ENCODE data around the gene DAPP1.

The DAPP1 gene

DNA sequence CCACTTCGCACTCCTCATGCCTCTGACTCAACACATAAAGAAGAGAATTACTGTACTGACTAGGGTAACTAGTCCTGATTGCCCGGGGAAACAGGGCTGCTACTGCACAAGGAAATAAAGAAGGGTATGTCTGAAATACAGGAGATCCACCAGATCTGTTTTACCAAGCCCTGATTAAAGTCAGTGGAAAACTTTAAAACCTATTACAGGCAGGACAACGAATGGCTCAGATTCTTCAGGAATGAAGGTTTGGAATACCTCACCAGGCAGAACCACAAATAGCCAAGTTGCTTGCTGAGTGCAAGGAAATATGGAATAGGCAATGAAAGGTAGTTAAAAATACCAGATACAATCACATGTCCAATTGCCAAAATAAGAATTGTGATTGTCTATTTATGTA lies 60.3 kb downstream of the DAPP1 start:
- no peak for DNase-seq (ENCODE audit: low spot score)
- TF ChIP-seq, protein P1, sequence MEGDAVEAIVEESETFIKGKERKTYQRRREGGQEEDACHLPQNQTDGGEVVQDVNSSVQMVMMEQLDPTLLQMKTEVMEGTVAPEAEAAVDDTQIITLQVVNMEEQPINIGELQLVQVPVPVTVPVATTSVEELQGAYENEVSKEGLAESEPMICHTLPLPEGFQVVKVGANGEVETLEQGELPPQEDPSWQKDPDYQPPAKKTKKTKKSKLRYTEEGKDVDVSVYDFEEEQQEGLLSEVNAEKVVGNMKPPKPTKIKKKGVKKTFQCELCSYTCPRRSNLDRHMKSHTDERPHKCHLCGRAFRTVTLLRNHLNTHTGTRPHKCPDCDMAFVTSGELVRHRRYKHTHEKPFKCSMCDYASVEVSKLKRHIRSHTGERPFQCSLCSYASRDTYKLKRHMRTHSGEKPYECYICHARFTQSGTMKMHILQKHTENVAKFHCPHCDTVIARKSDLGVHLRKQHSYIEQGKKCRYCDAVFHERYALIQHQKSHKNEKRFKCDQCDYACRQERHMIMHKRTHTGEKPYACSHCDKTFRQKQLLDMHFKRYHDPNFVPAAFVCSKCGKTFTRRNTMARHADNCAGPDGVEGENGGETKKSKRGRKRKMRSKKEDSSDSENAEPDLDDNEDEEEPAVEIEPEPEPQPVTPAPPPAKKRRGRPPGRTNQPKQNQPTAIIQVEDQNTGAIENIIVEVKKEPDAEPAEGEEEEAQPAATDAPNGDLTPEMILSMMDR (IDR thresholded peaks at IDR 0.05; ENCODE audit: poor library complexity, severe bottlenecking) = no peak

DNA sequence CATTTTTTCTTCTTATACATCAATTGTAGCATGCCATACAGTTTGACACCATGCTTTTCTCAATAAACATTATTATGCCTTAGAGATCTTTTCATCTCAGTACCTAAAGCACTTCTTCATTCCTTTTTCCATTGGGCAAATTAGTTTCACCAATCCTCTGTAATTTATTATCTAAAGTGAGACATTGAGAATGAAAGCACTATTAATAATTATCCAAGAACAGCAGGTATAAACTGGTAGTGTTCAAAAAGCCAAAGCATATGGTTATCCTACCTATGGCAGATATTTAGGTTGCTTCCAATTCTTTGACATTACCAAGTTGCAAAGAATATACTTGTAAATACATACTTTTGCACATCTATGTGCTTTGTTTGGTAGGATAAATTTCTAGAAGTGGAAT lies 62.0 kb downstream of the DAPP1 start:
- peaks cover 57% of the 10 kb centered on the region for H3K36me3 ChIP-seq (ENCODE audit: low read depth)
- no peak for DNase-seq (ENCODE audit: low spot score)
- no peaks in the 10 kb centered on the region for H3K9me3 ChIP-seq (ENCODE audit: severe bottlenecking)
- H3K4me3 ChIP-seq (ENCODE audit: severe bottlenecking) = no peak overlapping the region
- TF ChIP-seq, protein P1 (IDR thresholded peaks at IDR 0.05; ENCODE audit: poor library complexity, severe bottlenecking) = no peak
- H3K27me3 ChIP-seq (ENCODE audit: insufficient read depth, poor library complexity, severe bottlenecking) = no peaks in the 10 kb centered on the region
- no peaks in the 10 kb centered on the region for H3K4me1 ChIP-seq (ENCODE audit: insufficient read depth, poor library complexity, severe bottlenecking)
- ATAC-seq (ENCODE audit: low read depth) = no peak
- H3K27ac ChIP-seq (ENCODE audit: poor library complexity, severe bottlenecking) = no peak overlapping the region

More for the DNA sequence above, 60.3 kb downstream of the DAPP1 start:
- peaks cover 40% of the 10 kb centered on the region for H3K36me3 ChIP-seq (ENCODE audit: low read depth)
- no peak overlapping the region for H3K4me3 ChIP-seq (ENCODE audit: severe bottlenecking)
- no peak overlapping the region for H3K27ac ChIP-seq (ENCODE audit: poor library complexity, severe bottlenecking)
- H3K27me3 ChIP-seq (ENCODE audit: insufficient read depth, poor library complexity, severe bottlenecking) = no peaks in the 10 kb centered on the region
- ATAC-seq (ENCODE audit: low read depth) = no peak
- H3K4me1 ChIP-seq (ENCODE audit: insufficient read depth, poor library complexity, severe bottlenecking) = no peaks in the 10 kb centered on the region
- H3K9me3 ChIP-seq (ENCODE audit: severe bottlenecking) = no peaks in the 10 kb centered on the region

DNA sequence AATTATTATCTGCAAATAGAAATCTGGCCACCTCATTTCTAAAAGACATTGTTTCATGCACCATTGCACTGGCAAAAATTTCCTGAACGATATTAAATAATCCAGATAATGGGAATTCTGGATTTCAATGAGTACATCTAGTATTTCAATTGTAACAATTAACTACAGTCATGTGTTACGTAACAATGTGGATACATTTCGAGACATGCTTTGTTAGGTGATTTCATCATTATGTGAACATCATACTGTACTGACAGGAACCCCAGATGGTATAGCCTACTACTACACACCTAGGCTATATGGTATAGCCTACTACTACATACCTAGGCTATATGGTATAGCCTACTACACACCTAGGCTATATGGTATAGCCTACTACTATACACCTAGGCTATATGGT lies 62.8 kb downstream of the DAPP1 start:
- Histone ChIP-seq H3K4me3 (ENCODE audit: severe bottlenecking) (no peak overlapping the region), H3K27ac (ENCODE audit: poor library complexity, severe bottlenecking) (no peak overlapping the region), H3K9me3 (ENCODE audit: severe bottlenecking) (no peaks in the 10 kb centered on the region), H3K36me3 (ENCODE audit: low read depth) (peaks cover 65% of the 10 kb centered on the region), H3K27me3 (ENCODE audit: insufficient read depth, poor library complexity, severe bottlenecking) (no peaks in the 10 kb centered on the region), H3K4me1 (ENCODE audit: insufficient read depth, poor library complexity, severe bottlenecking) (no peaks in the 10 kb centered on the region)
- peak; percentile 60; the same call in 2 of the 3 replicates for ATAC-seq (ENCODE audit: low read depth)
- no peak for DNase-seq (ENCODE audit: low spot score)
- TF ChIP-seq, protein P1 (IDR thresholded peaks at IDR 0.05; ENCODE audit: poor library complexity, severe bottlenecking) = no peak

DNA sequence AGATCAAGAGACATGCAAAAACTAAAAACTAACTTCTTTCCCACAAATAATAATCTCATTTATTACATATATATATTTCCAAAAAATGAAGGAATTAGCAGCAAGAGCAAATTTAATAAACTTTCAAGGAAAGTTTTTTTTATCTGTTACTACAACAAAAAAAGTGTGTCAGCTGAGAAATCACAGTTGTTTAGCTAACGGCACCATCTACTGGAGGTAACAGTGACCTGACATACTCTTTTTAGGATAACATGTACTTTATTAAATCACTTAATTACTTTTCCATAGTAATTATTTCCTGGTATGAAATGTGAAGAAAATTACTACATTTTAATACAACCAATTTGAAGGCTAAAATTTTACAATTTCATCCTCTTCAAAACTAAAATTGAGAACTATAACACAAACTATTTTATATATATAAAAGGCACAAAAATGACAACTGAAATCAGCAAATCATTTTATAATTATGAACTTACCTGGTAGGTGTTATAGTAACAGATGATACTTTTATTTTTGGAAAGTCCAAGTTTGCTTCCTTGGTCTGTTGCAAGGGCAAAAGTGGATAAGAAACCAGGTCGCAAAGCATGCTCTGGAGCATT lies 68.5 kb downstream of the DAPP1 start:
- H3K27me3 ChIP-seq (ENCODE audit: insufficient read depth, poor library complexity, severe bottlenecking) = no peaks in the 10 kb centered on the region
- H3K27ac ChIP-seq (ENCODE audit: poor library complexity, severe bottlenecking) = no peak overlapping the region
- peaks cover 88% of the 10 kb centered on the region for H3K36me3 ChIP-seq (ENCODE audit: low read depth)
- H3K9me3 ChIP-seq (ENCODE audit: severe bottlenecking) = no peaks in the 10 kb centered on the region
- TF ChIP-seq, protein P1 (IDR thresholded peaks at IDR 0.05; ENCODE audit: poor library complexity, severe bottlenecking) = peak; percentile 83
- ATAC-seq (ENCODE audit: low read depth) = no peak
- H3K4me3 ChIP-seq (ENCODE audit: severe bottlenecking) = no peak overlapping the region
- no peak for DNase-seq (ENCODE audit: low spot score)
- H3K4me1 ChIP-seq (ENCODE audit: insufficient read depth, poor library complexity, severe bottlenecking) = no peaks in the 10 kb centered on the region

DNA sequence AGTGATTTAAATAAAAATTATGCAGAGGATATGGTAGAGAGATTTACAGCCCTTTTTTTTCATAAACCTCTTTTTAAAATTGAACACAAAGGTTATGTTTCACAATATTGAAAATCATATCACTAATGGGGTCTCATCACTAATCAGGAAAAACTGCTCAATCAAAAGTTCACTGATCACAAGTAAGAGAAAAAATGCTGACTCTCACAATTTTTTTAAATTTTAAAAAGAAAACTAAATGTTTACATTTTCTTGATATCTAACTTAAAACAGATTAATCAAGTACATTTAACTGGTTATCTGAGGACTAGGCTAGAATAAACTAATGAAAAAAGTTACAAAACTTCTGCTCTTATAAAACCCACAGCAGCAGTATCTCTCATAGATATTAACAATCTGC lies 69.1 kb downstream of the DAPP1 start:
- no peaks in the 10 kb centered on the region for H3K4me1 ChIP-seq (ENCODE audit: insufficient read depth, poor library complexity, severe bottlenecking)
- no peak overlapping the region for H3K4me3 ChIP-seq (ENCODE audit: severe bottlenecking)
- H3K9me3 ChIP-seq (ENCODE audit: severe bottlenecking) = no peaks in the 10 kb centered on the region
- no peaks in the 10 kb centered on the region for H3K27me3 ChIP-seq (ENCODE audit: insufficient read depth, poor library complexity, severe bottlenecking)
- no peak overlapping the region for H3K27ac ChIP-seq (ENCODE audit: poor library complexity, severe bottlenecking)
- TF ChIP-seq, protein P1 (IDR thresholded peaks at IDR 0.05; ENCODE audit: poor library complexity, severe bottlenecking) = no peak
- DNase-seq (ENCODE audit: low spot score) (no peak), ATAC-seq (ENCODE audit: low read depth) (no peak)
- peaks cover 88% of the 10 kb centered on the region for H3K36me3 ChIP-seq (ENCODE audit: low read depth)

All from RWPE2 (cell line).